Hypothalamus (tissue), 51 donors: ENCODE data around the gene NPTX1.
"Not testable (repeated sequence)": the region's sequence is repeated elsewhere in the genome, so short reads cannot be mapped to it uniquely, and the experiment has no call there.

ENCODE experiments used
- DNase-seq, 51 donors: peaks; one replicate each; lab custom pipeline; 2025; lab: John Stamatoyannopoulos, UW

The NPTX1 gene, protein sequence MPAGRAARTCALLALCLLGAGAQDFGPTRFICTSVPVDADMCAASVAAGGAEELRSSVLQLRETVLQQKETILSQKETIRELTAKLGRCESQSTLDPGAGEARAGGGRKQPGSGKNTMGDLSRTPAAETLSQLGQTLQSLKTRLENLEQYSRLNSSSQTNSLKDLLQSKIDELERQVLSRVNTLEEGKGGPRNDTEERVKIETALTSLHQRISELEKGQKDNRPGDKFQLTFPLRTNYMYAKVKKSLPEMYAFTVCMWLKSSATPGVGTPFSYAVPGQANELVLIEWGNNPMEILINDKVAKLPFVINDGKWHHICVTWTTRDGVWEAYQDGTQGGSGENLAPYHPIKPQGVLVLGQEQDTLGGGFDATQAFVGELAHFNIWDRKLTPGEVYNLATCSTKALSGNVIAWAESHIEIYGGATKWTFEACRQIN

DNA sequence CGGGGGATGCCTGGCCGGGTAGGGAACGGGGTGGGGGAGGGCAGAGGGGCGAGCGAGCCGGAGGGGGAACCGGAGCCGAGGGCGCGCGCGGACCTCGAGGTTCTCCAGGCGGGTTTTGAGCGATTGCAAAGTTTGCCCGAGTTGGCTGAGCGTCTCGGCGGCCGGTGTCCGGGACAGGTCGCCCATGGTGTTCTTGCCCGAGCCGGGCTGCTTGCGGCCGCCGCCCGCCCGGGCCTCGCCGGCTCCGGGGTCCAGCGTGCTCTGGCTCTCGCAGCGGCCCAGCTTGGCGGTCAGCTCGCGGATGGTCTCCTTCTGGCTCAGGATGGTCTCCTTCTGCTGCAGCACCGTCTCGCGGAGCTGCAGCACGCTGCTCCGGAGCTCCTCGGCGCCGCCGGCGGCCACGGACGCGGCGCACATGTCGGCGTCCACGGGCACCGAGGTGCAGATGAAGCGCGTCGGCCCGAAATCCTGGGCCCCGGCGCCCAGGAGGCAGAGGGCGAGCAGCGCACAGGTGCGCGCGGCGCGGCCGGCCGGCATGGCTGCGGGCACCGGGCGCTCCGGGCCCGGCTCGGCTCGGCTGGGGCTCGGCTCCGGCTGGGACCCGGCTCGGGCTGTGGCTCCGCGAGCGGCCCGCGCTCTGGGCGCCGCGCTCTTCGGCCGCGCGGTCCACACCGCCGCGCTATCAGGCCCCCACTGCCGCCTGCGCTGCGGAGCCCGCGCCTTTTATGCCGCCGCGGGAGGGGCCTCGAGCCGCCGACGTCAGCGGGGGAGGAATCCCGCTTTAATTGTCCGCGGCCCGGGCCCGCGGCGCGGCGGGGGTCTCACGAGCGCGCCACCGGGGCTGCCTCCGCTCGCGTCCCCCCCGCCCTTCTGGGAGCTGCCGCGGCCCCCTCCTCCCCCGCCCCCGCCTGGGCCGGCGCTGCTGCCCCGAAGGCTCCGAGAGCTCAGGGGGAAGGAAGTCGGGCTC is at the start of gene NPTX1:
TSS of gene NPTX1 (minus strand) at position 698 of the 967 bp plus-strand sequence. CDS start at position 537, 161 bp downstream.
- no peak for DNase-seq

DNA sequence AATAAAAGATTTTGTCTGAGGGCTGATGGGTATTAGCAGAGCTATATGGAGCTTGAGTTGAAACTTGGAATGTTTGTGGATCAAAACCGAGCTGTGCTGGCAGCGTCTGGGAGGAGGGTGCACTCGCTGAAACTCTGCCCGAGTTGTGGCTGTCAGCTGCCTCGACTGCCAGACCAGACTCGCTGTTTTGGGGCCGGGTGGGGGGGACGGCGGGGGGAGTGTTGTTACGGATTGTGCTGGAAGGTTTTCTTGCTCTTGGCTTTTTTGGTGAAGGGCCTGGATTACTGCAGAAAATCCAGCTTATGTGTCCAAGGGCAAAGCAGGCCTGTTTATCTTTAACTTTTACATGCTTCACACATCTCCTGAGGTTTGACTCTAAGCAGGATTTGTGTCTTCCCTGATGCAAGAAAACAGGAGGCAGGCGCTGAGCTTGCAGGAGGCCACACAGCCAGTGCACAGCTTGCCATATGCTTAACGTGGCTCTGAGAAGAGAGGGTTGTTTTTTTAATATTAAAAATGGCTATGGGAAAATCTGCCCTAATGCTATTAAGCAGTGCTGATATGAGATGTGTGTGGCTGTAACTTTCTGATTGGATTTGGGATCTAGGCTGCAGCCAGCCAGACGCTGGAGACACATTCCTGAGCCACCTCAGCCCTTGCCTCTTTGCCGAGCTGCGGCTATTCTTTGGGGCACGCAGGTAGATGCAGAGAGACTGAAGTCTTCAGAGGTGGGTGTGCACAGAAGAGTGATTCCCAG is 47.7 kb upstream of the NPTX1 start:
- no peak for DNase-seq

DNA sequence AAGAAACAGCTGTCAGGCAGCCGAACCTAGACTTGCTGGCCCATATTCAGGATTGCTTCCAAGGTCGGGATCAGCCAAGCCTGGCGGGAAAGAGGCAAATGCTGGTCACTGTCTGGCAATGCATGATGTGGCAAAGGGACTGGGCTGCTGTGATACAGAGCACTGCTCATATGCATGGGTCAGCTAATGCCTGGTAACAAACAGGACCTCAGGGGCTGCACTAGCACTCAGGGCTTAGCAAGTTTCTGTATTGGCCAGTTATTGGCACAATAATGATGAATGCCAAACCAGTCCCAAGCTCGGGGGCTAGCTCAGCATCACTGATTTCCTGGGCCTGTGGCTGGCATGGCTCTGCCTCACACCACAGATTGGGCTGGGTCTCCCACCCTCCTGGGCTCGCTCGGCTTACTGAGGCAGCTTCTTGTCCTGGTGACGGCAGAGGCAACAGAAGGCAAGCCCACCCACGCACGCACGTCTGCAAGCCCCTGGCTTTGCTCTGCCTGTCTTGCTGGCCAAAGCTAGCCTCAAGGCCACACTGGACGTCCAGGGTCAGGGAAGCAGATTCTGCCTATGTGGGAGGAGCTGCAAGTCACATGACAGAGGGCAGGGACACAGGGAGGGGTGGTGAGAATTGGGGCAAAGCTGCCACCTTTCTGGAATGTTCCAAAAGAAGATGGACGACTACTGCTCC is 46.8 kb upstream of the NPTX1 start:
- DNase-seq: no peak

DNA sequence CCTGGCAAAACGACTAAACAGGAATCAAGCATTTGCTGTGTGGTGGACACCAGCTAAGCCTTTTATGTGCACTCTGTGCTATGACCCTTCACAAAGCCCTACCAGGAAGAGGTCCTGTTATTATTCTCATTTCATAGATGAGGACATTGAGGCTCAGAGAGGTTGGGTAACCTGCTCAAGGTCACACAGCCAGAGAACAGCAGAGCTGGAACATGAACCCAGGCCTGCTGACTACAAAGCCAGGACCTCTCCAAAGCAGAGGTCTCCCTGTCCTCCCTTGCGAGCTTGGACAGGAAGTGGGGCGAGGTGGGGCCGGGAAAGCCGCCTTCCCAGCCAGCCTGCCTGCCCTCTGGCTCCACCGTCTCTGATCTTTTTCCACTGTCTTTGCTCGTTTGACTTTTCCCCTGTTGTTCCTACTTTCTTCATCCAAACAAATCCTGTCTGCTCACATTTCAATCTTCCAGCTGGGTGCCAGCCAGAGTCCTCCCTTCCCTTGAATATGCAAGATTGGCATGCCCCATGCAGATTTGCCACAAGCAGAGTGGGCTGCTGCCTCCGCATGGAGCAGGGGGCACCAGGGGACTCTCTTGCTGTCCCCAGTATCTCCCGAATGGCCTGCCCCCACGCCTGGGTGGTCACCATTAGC is 44.5 kb upstream of the NPTX1 start:
- DNase-seq: no peak

DNA sequence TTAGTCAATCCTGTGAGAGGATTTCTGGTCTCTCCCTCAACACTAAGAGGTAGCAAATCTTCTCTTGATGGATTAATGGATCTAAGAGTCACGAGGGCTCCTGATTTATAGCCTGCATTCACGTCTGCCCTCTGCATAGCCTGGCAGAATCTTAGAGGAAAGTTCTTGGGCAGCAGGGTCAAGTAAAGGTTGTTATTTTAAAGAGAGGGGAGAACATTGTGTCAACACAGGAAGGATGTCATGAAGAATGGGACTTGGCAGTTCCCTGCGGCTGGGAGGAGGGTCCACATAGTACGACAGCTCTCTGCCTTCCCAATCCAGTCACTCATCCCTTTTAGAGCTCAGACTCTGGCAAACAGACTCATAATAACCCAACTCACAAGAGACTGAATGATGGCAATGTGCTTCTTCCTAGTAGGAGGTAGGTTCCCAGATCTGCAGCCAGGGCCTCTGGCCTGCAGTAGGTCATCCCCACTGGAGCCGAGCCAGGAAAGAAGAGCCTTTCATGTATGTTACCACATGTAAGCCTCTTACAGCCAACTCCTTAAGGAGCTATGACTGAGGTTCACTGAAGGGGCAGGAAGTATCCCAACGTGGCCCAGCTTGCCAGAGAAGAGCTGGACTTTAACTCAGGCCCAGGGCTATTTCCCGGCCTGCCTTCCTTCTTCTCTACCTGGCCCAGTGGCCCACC is 42.8 kb upstream of the NPTX1 start:
- no peak for DNase-seq

DNA sequence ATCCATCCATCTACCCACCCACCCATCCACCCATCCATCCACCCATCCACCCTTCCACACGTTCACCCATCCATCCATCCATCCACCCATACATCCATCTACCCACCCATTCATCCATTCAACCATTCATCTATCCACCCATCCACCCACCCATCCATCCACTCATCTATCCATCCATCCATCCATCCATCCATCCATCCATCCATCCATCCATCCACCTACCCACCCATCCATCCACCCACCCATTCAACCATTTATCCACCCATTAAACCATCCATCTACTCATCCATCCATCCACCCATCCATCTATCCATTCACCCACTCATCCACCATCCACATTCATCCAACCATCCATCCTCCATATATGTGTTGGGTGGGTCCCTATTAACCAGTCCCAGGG is 42.0 kb upstream of the NPTX1 start:
- DNase-seq: no peak

DNA sequence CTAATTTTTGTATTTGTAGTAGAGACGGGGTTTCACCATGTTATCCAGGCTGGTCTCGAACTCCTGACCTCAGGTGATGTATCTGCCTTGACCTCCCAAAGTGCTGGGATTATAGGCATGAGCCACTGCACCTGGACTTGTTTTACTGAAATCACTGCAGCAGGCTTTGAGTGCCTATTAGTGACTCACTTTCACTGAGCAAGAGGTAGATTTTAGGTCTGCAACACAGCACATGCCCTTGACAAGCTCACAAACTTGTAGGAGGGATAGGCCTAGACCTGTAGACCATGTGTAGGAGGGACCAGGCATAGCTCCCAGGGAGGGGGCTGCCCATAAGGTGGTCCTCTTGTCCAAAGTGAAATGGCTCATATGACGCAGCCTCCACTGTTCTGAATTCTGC is 41.2 kb upstream of the NPTX1 start:
- DNase-seq: no peak

DNA sequence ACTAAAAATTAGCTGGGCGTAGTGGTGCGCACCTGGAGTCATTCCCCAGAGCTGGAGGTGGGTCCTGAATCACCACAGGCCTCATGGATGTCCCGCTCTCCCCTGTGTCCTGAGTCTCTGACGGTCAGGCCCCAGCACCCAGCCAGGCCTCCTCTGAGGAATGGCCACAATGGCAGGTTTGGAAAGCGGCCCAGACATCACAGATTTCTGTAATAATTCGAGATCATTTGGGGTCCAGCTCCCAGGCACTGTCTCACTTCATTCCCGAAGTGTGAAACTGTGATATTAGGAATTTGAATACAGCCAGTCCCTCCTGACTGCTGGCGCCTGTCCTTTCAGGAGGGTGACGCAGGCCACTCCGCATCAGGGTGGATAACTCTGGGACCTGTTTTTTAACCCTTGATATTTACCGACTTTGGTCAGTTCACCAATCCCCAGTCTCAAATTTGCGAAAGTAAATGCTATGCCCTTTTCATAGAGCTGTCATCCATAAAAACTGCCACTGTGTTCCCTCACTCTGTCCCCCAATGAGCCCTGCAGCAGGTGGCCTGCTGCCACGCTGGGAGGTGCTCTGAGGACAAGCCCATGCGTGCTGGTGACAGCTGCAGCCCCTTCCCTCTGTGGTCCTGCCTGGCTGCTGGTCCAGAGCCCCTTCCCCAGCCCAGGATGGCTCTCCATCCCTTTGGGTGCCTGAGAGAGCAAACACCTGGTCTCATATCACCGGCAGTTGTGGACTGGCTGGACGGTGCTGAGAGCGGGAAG is 39.9 kb upstream of the NPTX1 start:
- DNase-seq: no peak

DNA sequence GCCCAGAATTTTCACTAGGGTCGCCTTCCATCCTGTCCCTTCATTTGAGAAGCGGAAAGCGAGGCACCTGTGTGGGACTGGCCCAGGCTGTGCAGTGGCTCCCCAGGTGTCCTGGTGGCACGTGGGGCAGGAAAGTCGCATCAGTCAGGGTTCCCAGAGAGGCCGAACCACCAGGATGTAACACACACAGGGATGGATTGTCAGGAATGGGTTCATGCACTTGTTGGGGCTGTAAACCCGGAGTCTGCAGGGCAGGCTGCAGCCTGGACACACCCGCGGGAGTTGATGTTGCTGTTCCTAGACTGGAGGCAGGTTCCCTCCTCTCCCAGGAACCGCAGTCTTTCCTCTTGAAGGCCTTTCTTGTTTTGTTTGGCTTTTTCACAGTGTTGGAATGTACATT is 37.5 kb upstream of the NPTX1 start:
- no peak for DNase-seq

DNA sequence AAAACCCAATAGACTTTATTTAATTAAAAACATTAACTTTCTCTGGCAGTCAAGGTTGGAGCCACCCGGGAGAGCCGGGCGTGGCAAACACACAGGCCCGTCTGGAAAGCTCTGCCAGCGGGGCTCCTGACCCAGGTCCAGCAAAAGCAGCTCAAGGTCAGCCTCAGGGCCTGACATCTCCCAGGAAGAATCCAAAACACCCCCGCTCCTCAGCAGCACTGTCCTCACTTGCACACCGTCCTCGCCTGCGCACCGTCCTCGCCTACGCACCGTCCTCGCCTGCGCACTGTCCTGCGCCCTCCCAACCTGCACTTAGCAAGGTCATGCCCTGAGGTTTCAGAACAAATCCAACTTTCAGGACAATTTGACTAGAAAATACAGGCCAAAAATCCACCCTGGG is 36.8 kb upstream of the NPTX1 start:
- no peak for DNase-seq

DNA sequence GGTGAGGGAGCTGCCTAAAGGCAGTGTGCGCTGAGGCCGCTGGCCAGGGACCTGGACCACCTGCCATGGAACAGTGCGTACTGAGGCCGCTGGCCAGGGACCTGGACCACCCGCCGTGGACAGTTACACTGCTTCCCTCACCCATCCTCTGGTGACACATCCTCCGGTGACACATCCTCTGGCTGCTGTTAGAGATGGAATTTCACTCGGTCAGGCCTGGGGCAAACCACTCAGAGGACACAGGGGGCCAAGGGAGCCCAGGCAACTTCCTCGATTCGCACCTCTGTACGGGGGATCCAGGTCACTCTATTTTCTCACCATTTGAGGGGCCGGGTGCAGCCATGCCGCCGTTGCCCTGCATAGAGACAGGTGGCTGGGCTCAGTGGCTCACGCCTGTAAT is 35.8 kb upstream of the NPTX1 start:
- no peak for DNase-seq

DNA sequence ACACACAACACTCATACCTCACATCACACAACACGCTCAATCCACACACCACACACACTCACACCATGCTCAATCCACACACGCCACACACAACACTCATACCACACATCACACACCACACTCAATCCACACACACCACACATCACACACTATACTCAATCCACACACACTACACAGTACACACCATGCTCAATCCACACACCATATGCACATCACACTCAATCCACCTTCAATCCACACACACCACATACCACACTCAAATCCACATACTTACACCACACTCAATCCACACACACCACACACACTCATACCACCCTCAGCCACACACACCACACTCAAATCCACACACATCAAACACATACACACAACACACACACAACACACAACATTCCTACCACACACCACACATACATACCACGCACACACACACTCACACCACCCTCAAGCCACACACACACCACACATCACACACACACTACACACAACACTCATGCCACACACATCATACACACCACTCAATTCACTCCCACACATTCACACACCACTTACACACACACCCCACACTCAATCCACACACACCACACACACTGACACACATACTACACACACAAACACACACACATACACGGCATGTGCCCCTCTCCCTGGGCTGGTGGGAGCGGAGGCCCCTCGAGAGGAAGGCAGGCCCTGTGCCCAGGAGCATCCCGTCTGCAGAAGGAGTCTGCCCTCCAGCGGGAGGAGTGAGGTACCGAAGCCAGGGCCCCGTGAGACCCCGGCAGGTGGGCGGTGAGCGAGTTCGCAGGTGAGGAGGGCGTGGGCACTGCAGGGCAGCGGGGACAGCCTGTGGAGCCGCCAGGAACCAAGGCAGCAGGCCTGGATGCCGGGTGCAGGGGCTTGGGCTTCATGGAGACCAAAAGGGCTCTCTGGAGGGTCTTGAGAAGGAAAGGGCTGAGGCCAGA is 35.1 kb upstream of the NPTX1 start:
- no peak for DNase-seq

DNA sequence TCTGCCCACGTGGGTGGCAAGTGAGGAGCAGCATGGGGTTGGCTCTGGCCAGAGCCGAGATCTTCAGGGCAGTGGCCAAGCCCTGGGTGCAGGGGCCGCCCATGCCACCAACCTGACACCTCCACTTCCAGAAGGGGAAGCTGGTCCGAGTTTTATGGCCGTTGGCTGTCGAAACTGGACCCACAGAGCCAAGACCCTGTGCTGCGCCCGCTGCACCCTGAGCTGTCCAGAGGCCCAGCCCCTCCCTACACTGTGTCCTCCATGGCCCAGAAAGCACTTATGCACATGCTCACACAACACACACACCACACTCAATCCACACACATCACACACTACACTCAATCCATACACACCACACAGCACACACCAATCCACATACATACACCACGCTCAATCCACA is 34.4 kb upstream of the NPTX1 start:
- DNase-seq: no peak

DNA sequence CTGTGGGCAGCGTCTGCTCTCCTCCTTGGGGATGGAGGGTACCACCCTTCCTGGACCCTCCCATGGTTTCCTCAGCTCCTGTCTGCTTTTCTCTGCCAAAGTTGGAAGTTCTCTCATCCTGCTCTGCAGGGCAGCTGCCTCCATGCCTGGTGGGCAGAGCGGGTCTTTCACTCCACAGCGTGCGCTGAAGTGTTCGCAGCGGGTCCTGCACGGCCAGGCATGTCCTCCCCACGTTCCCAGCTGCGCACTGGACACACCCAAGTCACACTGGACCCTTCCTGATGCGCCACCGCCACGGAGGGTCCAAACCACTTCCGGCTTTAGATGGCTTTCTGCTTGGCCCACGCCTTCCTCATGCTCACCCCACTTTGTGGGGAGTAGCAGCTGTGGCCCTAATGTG is 33.7 kb upstream of the NPTX1 start:
- DNase-seq: no peak

DNA sequence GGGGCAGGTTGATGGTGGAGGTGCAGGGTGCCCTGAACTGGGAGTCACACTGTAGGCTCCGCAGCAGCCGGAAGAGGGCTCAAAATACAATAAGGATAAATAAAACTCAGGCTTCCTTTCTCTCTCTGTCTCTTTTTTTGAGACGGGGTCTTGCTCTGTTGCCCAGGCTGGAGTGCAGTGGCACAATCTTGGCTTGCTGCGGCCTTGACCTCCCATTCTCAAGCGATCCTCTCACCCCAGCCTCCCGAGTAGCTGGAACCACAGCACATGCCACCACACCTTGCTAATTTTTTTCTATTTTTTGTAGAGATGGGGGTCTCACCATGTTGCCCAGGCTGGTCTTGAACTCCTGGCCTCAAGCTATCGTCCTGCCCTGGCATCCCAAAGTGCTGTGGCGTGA is 32.9 kb upstream of the NPTX1 start:
- DNase-seq: no peak

DNA sequence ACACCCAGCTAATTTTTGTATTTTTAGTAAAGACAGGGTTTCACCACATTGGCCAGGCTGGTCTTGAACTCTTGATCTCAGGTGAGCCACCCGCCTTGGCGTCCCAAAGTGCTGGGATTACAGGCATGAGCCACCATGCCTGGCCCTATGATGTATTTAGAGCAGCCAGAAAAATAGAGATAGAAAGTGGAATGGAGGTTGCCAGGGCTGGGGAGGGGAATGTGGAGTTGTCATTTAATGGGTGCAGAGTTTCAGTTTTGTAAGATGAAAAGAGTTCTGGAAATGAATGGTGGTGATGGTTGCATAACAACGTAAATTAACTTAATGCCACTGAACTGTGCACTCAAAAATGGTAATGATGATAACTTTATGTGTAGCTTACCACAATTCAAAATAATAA is 31.6 kb upstream of the NPTX1 start:
- DNase-seq: no peak

DNA sequence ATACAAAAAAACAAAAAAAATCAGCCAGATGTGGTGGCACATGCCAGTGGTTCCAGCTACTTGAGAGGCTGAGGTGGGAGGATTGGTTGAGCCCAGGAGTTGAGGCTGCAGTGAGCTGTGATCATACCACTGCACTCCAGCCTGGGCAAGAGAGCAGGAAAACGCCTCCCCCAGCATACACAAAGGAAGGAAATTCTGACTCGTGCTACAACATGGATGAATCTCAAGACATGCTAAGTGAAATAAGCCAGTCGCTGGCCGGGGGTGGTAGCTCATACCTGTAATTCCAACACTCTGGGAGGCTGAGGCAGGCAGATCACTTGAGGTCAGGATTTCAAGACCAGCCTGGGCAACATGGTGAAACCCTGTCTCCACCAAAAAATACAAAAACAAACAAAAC is 30.8 kb upstream of the NPTX1 start:
- not testable (repeated sequence) for DNase-seq
